Endothelial cell of hepatic sinusoid (primary cell): ENCODE results near the gene SPAG6.

ENCODE experiments used
- in situ Hi-C: cut with HindIII; loops from 2 replicates; pipeline ENCODE4 v1.10.0; 2017; ENCODE audit warnings: low sequenced_read_pairs

SPAG6 gene

DNA sequence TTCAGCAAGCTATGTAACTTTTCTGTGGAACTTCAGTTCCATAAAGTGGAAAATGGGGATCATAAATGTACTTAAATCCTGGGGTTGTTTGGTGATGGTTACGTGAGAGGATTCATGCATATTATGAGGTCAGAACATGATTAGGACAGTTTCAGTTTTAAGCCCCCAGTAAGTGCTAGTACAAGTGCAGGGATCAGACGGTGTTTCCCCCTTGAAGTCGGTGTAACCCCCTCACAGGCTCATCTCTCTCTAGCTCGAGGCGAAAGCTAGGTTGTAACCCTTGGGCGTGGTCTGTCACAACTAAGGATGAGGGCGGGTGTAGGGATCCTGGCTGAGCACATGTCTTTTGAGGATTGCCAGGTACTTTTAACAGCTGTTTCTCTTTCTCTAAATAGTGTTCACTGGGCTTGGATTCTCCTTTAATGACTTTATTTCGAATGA lies 84.7 kb downstream of the SPAG6 start:
- in situ Hi-C loops = no loop called here

DNA sequence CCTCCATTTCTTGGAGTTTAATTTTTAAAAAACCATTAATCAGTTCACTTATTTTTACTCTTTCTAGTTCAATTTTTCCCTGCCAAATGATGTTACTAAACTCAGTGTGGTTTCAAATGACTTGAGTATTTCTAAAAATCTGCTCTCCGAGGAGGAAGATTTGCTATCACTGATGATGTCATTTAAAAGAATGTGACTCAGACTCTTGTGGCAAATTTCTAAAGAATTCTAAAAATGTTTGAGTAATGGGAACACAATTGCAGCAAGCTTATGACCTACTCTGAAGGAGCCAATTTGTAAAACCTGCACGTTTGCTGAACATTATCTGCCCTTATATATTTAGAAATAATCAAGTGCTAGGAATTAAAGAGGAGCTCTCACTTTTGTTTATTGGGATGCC lies 88.6 kb downstream of the SPAG6 start:
- in situ Hi-C loops = no loop called here

DNA sequence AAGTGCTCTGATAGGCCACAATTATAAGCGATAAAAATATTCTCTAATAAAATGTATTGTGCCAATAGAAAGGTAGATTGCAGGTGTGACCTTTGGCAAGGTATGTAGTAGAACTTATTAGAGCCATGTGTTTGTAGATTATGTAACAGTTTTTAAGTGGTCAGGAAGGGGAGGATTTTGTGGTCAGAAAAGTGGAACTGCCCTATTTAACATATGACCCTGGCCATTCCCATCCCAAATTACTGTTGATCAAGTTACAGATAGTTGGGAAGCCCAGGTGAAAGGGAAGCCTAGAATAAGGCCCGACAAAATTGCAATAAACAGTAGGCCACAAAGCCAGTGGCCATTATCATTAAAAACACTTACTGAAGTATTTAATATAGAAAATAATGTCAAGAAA lies 89.2 kb downstream of the SPAG6 start:
- in situ Hi-C loops = no loop called here

DNA sequence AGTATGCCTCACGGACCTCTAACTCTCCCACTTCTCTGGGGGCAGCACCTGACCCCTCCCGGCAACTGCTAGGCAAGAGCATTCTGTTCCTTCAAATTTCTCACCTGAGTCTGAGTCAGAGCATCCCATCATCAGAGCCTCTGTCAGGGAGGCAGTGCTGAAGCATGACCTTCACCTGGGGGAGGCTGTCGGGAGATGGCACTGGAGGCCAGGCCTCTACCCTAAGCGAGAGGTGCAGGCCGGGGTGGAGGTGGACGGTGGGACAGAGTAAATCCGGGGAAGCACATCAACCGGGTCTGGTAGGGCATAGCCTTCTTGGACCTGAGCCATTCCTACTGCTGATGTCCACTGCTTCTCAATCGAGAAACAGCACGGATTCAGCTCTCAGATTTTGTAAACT lies 90.4 kb downstream of the SPAG6 start:
- in situ Hi-C loops = no loop called here

DNA sequence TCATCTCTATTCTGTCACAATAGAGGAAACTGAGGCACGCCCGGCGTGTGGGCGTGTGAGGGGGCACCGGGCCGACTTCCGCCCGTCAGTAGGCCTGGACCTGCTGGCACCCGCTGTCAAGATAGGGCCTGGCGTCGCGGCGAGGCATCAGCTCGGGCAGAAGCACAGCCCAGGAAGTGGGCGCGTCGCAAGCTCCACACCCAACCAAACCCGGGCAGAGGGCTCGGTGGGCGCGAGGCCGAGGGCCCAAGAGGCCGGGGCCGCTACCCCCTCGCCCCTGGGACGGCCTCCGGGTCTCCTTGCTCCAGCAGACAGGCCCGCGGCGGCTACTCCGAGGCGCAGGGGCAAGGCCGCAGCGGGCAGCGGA lies 91.2 kb downstream of the SPAG6 start:
- in situ Hi-C loops = no loop called here

DNA sequence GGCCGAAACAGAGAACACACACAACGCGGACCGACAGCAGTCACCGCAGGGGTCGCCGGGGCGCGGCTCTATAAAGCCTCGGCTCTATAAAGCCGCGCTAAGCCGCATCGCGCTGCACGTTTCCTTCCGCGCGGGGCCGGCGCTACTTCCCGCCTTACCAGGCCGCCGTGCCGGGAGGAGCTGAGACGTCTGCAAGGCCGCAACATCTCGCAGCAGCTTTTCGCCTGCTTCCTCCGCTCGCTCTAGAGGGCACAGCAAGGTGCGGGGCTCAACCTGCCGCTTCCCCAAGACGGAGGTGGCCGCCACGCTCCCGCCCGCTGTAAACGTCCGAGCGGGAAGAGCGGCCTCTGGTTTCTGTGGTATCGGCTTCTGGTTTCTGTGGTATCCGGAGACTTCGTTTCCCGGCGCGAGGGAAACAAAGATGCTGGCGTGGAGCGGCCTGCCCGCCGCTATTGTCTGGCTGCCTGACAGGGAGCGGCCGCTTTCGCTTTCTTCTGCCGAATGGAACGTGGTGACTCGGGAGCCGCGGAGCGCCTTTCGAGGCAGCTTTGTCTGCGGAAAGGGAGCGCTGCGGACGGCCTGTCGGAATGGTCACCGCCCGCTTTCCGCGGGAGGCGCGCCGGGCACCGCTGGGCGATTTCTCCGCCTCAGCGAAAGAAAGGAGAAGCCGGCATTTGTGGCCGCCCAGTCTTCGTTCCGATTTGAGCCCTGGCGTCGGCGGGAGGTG lies 91.8 kb downstream of the SPAG6 start:
- in situ Hi-C loops = no loop called here

DNA sequence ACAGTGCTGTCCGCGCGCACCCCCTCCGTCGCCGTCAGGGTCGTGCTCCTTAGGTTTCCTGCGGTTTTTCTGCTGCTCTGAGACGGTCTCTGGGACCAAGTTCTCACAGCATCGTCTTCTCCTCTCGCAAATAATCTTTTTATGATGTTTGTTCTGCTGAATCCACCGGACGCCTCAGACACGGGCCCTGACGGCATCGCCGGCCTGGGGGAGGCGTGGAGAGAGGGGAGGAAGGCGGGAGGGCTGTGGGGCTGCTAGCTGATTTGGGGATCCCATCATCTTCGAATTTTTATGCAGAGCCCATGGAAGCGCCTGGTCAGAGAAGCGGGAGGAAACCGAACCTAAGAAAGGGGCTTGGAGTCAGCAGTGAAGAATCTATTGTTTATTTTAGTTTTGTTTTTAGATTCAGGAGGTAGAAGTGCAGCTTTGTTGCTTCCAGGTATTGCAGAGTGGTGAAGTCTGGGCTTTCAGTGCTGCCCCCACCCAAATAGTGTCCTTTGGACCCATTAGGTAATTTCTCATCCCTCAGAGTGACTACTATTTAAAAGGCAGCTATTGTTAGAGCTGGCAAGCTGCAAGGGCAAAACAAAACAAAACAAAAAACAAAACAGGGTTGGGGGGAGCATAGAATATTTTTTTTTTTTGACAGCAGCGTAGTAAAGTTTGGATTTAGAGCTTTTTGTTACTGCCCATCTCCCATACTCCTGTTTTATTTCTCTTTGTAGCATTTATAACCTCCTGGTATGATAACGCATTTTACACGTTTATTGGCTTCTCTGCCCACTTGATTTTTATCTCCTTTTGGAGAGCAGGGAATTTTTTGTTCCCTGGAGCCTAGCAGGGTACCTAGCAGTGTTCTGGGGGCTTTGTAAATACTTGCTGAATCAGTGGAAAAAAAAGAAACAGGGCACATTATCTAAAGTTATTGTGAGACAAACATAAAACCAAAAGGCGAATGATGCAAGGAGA lies 92.6 kb downstream of the SPAG6 start:
- in situ Hi-C loops = no loop called here

DNA sequence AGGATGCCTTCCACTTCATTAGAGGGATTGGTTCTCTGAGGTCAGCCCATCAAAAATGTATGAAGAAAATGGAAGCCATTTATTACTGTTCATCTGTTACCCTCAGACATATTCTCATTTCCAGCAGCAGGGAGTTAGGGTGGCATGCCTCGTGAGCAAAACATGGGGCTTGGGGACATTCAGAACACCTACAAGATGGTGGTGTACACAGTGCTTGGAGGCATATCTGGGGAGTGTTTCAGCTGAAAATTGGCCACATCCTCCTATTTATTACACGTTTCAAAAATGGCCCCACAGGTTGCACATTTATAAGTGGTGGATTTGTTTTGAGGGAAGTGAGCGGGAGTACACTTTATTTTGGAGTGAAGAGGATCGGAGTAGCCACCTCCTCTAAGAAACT lies 93.4 kb downstream of the SPAG6 start:
- in situ Hi-C loops = no loop called here

DNA sequence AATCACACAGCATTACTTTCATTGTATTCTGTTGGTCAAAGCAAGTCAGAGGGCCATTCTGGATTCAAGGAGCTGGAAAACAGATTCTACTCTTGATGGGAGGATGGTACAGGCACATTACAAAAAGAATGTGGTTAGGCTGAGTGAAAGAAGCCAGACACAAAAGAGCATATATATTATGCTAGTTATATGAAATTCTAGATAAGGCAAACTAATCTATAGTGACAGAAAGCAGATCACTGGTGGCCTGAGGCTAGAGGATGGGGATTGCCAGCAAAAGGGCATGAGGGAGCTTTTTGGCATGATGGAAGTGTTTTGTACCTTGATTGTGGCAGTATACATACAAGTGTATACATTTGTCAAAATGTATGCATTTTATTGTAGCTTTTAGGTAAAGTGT lies 96.8 kb downstream of the SPAG6 start:
- in situ Hi-C loops = no loop called here

DNA sequence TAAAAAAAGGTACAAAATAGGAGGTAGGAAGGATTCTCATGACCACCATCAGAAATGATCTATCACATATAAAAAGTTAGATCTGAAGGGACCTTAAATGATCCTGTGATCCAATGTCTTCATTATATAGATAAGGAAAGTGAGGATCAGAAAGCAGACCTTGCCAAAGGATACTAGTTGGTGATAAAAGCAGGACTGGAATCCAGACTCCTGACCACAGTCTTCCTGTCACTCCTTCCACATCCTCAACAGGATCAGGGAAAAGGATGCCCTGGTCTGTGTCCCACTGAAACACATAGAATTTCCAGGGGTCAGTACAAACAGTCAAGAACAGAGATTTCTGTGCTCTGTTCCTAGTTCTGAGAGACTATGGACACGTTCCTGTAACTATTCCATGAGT lies 97.2 kb downstream of the SPAG6 start:
- in situ Hi-C loops = no loop called here

DNA sequence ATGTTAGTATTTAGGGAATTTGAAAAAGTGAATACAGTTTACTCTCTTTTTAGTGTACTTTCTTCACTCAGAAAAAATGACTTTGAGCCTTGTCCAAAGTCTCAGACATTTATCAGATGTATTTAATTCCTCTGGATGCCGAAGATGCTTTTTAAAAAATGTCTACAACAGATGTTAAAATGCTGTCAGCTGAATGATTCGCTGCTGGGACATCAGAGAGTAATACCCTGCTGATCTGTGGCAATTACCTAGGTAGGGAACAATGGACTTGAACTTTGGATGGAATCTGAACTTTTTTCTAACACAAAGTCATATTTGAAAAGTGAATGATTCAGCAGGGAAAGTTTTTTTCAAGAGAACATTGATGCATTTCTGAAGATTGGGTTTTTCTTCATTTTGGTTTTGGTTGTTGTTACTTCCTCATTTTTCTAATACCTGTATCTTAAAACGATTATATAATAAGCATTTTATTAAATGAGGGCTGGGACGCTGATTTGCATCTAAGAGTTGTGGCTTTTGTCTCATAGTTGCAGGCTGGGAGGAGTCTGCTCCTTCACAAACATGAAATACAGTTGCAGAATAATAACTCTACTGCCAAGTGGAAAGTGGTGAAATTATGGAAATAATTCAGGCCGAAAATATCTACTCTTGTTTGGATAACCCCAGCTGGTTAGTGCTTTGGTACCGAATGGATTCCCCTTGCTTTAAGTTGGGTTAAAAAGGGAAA lies 98.0 kb downstream of the SPAG6 start:
- in situ Hi-C loops = no loop called here

DNA sequence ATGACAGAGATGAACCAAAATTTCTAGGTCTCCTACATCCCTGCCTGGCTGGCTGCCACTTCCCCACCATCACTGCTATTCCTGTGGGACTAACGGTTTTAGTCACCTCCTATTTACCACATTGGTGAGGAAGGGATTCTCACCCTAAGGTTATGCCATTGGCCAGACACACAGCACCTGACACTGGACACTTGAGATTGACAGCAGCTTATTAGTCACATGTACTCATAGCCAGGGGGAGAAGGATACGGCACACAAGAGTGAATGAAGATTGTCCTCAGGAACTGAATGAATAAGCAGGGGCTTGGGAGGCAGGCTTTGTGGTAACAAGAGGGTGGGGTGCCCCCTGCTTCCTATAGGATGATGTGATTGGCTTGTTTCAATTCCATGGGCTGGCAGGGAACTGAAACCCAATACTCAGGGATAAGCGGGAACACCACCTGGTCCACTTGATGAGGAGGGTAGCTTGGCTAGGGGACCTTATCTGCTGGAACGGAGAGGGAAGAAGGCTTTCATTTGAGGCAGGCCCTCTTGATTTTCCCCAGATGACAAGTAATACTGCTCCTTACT lies 99.0 kb downstream of the SPAG6 start:
- in situ Hi-C loops = no loop called here

DNA sequence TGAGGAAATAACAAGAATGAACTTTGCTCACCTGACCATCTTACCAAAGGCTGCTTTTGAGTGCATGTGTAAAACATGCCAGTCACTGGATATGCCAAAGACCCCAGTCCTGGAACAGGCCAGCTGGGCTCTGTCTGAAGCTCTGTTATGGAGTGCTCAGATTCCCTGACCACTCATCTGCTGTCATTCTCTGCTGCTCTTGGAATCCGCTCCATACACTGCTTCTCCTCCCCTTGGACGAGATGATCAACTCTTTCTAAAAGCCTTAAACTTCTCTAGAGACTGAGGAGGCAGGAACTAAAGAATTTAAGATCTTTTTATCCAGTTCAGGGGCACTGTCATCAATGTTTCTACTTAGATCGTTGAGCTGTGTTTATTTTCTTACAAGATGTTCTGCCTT lies 100.2 kb downstream of the SPAG6 start:
- in situ Hi-C loops = no loop called here

DNA sequence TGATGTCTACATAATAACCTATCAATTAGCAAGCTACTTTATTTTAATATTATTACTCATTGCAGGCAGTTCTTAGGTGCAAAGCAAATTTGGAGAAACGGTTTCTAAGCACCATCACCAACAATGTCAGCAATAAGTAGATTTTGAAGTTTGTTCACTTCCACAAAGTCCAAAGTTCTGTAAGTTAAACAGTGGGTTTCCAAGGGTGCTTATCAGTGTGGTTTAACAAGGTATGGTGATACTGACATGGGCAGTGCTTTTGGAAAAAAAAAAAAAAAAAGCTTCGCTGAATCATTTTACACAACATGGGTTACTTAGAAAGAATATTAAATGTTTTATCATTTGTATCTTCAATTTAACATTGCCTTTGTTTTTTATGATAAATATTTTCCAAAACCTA lies 101.8 kb downstream of the SPAG6 start:
- in situ Hi-C loops = no loop called here

DNA sequence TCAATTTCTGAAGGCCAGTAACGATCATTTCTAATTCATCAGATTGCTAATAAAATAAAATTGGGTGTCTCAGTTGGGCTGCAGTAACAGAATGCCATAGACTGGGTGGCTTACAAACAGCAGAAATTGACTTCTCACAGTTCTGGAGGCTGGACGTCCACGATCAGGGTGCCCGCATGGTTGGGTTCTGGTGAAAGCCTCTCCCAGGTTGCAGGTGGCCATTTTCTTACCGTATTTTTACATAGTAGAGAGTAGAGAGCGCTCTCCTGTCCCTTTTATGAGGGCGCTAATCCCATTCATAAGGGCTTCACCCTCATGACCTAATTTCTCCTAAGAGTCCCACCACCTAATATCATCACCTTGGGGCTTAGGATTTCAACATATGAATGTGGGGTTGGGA lies 106.0 kb downstream of the SPAG6 start:
- in situ Hi-C loops = no loop called here

DNA sequence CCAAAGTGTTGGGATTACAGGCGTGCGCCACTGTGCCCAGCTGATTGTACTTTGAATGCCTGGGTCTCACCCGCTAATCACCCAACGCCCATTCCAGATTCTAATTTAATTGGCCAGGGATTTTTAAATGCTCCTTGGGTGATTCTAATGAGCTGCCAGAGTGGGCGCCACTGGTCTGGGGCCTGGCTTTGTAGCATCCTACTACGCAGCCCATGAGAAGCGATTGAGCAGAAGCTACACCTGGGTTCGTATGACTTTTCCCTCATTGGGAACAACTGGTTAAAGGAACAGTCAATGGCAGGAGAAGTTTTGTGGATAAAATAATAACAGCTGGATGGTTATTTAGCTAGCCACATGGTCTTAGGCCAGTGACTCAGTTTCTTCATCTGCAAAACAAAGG lies 108.0 kb downstream of the SPAG6 start:
- in situ Hi-C loops = no loop called here

DNA sequence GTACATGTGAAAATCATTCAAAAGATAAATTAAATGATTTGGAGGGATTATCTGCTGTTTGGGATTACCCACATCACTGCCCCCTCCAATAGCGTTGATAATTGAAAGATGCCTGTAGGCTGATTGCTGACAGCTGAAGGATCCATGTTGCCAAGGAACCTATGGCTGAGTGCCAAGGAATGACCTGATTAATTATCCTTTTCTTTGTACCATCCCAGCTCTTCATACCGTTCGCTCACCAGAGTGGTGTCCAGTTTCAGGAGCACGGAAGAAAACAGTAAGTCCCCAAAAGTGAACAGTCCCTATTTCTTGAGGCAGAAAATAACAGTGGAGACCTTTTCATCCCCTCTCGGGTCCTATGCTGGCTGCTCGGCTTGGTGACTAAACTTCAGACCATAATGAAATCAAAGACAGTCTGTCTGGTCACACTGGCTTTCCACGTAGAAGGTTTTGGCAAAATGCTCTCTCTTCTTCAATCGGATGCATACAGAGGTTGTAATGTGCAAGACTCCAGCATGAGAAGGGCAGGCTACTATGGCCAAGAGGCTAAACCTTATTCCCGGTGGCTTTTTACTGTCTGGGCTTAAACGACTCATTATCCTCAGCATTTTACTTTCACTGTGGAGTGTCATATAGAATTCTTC lies 108.8 kb downstream of the SPAG6 start:
- in situ Hi-C loops = no loop called here

DNA sequence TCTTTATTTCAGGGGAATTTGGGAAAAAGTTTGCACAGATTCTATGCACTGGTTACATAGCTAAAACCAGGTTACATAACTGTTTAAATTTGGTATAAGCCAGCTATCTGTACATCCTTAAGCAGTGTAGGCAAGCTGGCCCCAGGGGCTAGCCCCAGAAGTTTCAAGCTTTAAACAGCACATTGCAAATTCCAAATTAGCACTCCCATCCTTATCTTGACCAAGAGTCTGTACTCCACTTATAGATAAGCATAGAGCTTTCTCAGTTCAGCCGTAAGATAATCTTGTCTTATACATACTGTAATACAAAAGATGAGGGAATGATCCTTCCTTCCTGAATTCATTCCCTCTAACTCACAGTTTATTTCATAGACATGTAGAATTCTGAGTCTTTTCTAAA lies 109.3 kb downstream of the SPAG6 start:
- in situ Hi-C loops = no loop called here

DNA sequence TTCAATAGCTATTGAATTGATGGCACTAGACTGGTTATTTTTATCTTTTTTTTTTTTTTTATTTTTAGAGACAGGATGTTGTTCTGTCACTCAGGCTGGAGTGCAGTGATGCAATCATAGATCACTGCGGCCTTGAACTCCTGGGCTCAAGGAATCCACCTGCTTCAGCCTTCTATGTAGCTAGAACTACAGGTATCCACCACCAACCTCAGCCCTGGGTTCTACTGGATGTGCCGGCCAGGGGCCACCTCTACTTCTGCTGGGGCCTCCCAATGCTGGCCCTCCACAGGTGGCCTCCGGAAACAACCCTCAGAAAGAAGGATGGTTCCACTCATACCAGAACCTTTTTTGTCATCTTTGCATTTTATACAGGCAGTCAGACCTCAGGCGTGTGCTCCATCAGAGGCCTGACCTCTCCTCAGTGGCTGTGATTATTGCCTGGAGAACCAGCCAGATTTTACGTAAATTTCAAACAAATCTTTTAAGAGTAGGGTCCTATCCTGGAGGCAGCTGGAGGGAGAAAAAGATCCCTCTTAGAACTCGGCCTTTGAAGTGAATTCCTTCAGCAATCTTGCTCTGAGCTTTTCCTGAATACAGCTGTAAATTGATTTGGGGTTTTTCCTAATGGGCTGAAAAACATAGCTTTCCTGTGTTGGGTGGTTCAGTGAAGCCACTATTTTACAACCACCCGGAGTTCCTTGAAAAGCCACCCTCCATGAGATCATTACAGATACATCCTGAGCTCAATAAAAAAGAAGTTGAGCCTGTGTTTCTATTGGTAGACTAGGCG lies 110.0 kb downstream of the SPAG6 start:
- in situ Hi-C loops = no loop called here

DNA sequence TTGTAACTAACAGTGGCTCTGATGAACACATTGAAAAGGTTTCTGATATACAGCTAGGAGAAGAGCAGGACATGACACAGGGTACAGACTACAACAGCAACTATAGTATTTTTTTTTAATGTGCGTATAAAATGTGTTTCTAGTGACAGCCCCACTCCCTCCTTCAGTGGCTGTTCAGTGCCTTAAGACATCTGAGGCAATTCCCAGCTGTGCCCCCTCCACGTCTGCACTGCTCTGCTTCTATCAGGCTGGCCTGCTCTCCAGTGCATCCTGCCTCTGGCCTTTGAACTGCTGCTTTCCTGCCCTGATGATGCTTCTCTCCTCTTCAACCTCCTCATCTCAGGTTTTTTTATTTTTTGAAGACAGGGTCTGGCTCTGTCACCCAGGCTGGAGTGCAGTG lies 111.2 kb downstream of the SPAG6 start:
- in situ Hi-C loops = no loop called here
